ENCODE results near the gene PROCR.
A peak's percentile ranks its signal among the peaks of the same experiment; 100 is the strongest.
"Not testable (repeated sequence)": the region's sequence is repeated elsewhere in the genome, so short reads cannot be mapped to it uniquely, and the experiment has no call there.

The PROCR gene

GRCh38 chr20:35171753-35172433 is at the start of gene PROCR:
Gene PROCR, plus strand, starts transcription at chr20:35172072. Its CDS starts 83 bp downstream, at chr20:35172155.
- DNase-seq: no peak

GRCh38 chr20:35122756-35123405 is 49.0 kb upstream of the PROCR start:
- no peak for DNase-seq

GRCh38 chr20:35125753-35126152 is 46.1 kb upstream of the PROCR start:
- DNase-seq: no peak

- DNase-seq: no peak
Measured at GRCh38 chr20:35129647-35130069, 42.2 kb upstream of the PROCR start.

- DNase-seq: no peak
Measured at GRCh38 chr20:35131934-35132333, 39.9 kb upstream of the PROCR start.

GRCh38 chr20:35133031-35133430 is 38.8 kb upstream of the PROCR start:
- DNase-seq: no peak

- no peak for DNase-seq
Measured at GRCh38 chr20:35133735-35134134, 38.1 kb upstream of the PROCR start.

GRCh38 chr20:35134472-35134871 is 37.4 kb upstream of the PROCR start:
- no peak for DNase-seq

GRCh38 chr20:35134880-35135279 is 37.0 kb upstream of the PROCR start:
- no peak for DNase-seq

GRCh38 chr20:35135867-35136586 is 35.8 kb upstream of the PROCR start:
- DNase-seq: no peak

GRCh38 chr20:35144694-35145093 is 27.2 kb upstream of the PROCR start:
- DNase-seq: no peak

- no peak for DNase-seq
Measured at GRCh38 chr20:35145141-35145564, 26.7 kb upstream of the PROCR start.

GRCh38 chr20:35146299-35146919 is 25.5 kb upstream of the PROCR start:
- no peak for DNase-seq

- peak; percentile 91 for DNase-seq
Measured at GRCh38 chr20:35146920-35147574, 24.8 kb upstream of the PROCR start, which contains the start of gene EDEM2. Gene EDEM2, minus strand, starts transcription at chr20:35147336. Its CDS starts 78 bp downstream, at chr20:35147258.

GRCh38 chr20:35147575-35148071 is 24.2 kb upstream of the PROCR start:
- peak; percentile 15 for DNase-seq

GRCh38 chr20:35150846-35151579 is 20.9 kb upstream of the PROCR start:
- no peak for DNase-seq

- DNase-seq: no peak
Measured at GRCh38 chr20:35151736-35152135, 20.1 kb upstream of the PROCR start.

- DNase-seq: no peak
Measured at GRCh38 chr20:35155936-35156335, 15.9 kb upstream of the PROCR start.

- DNase-seq: no peak
Measured at GRCh38 chr20:35156978-35157377, 14.9 kb upstream of the PROCR start.

GRCh38 chr20:35160341-35160740 is 11.5 kb upstream of the PROCR start:
- not testable (repeated sequence) for DNase-seq

- not testable (repeated sequence) for DNase-seq
Measured at GRCh38 chr20:35164531-35164930, 7.3 kb upstream of the PROCR start.
